ENCODE measurements around the gene CHPF.

The CHPF gene

GRCh38 chr2:219543596-219544358, at the start of gene CHPF, which contains the start of gene TMEM198:
TSS of gene CHPF (minus strand) at chr2:219543809. CDS start at chr2:219543538, 271 bp downstream.
TSS of gene TMEM198 (plus strand) at chr2:219544028. CDS start at chr2:219544728, 700 bp downstream.
- DNase-seq (ENCODE audit: low read depth), result peak; percentile 80

GRCh38 chr2:219593154-219593553, 49.5 kb upstream of the CHPF start:
- no peak for DNase-seq (ENCODE audit: low read depth)

- no peak for DNase-seq (ENCODE audit: low read depth)
Measured at GRCh38 chr2:219592736-219593135, 49.1 kb upstream of the CHPF start.

- DNase-seq (ENCODE audit: low read depth), result no peak
Measured at GRCh38 chr2:219591091-219591490, 47.5 kb upstream of the CHPF start.

- DNase-seq (ENCODE audit: low read depth), result no peak
Measured at GRCh38 chr2:219581346-219581745, 37.7 kb upstream of the CHPF start.

GRCh38 chr2:219578811-219579613, 35.4 kb upstream of the CHPF start:
- DNase-seq (ENCODE audit: low read depth), result no peak

GRCh38 chr2:219576505-219577388, 33.1 kb upstream of the CHPF start:
- DNase-seq (ENCODE audit: low read depth), result no peak

GRCh38 chr2:219575566-219576504, 32.2 kb upstream of the CHPF start:
- DNase-seq (ENCODE audit: low read depth), result no peak

- DNase-seq (ENCODE audit: low read depth), result no peak
Measured at GRCh38 chr2:219574484-219575311, 31.1 kb upstream of the CHPF start.

GRCh38 chr2:219573166-219573565, 29.6 kb upstream of the CHPF start:
- no peak for DNase-seq (ENCODE audit: low read depth)

GRCh38 chr2:219572237-219573001, 28.8 kb upstream of the CHPF start, which contains the start of gene INHA:
TSS of gene INHA (plus strand) at chr2:219572310. CDS start at chr2:219572375, 65 bp downstream.
- DNase-seq (ENCODE audit: low read depth), result no peak

- DNase-seq (ENCODE audit: low read depth), result no peak
Measured at GRCh38 chr2:219571311-219572236, 28.0 kb upstream of the CHPF start, which contains the start of gene OBSL1. TSS of gene OBSL1 (minus strand) at chr2:219571539. CDS start at chr2:219571232, 307 bp downstream.

GRCh38 chr2:219570924-219571310, 27.3 kb upstream of the CHPF start:
- DNase-seq (ENCODE audit: low read depth), result no peak

GRCh38 chr2:219570194-219570923, 26.8 kb upstream of the CHPF start:
- no peak for DNase-seq (ENCODE audit: low read depth)

GRCh38 chr2:219569635-219570034, 26.0 kb upstream of the CHPF start:
- DNase-seq (ENCODE audit: low read depth), result no peak

GRCh38 chr2:219569041-219569440, 25.4 kb upstream of the CHPF start:
- no peak for DNase-seq (ENCODE audit: low read depth)

GRCh38 chr2:219567791-219568361, 24.3 kb upstream of the CHPF start:
- no peak for DNase-seq (ENCODE audit: low read depth)

All from activated T-cell treated with anti-CD3 and anti-CD28 coated beads for 1 hour (primary cell).